SK-N-SH (cell line): ENCODE data around the gene FOXK1. TPM values are rescaled to one million over a fixed set of nuclear protein-coding genes. Genes with fewer than 3 reads are reported as not detected.

Experiments
- CTCF ChIA-PET: fragments of 300-600, 350-600 bp; formaldehyde crosslinking; extraction: SDS; loops from one replicate; lab custom pipeline; 2021; lab: Yijun Ruan, JAX
- POLR2A ChIA-PET: fragments of 350-600 bp; sonication (Branson Sonifier 250); formaldehyde crosslinking; extraction: SDS; loops from one replicate; lab custom pipeline; 2020; ENCODE audit warnings: antibody characterized with exemption, inconsistent platforms; lab: Yijun Ruan, JAX
- DNase-seq: peaks from one replicate; pipeline ENCODE4 v3.0.0; 2012
- H2AFZ ChIP-seq: fragments of 200-600 bp; sonication (generic); 2 replicates; pipeline ENCODE4 v1.8.1; 2016; ENCODE audit warnings: antibody characterized with exemption, mild to moderate bottlenecking, low read depth
- H3F3A ChIP-seq: fragments of 200-600 bp; sonication (generic); replicated peaks from 2 replicates; pipeline ENCODE3; 2016; ENCODE audit warnings: antibody characterized with exemption, mild to moderate bottlenecking; ENCODE audit not compliant: insufficient read depth
- H3K27ac ChIP-seq, 2 experiments: fragments of 200-500 bp in 1 of 2; fragments of 200-600 bp in 1 of 2; sonication (Bioruptor generic) in 1 of 2; sonication (generic), shearing (Covaris generic) in 1 of 2; 2 replicates each; pipeline versions ENCODE4 v1.5.1 to v1.6.1; 2014 to 2016; ENCODE audit warnings: low read depth in 2 of 2, inconsistent platforms in 1 of 2, low read length in 1 of 2, mild to moderate bottlenecking in 1 of 2, mixed read lengths in 1 of 2
- H3K27me3 ChIP-seq: fragments of 200-600 bp; sonication (generic), shearing (Covaris generic); 2 replicates; pipeline ENCODE4 v1.6.1; 2016; ENCODE audit warnings: mixed run types; ENCODE audit not compliant: insufficient read depth
- H3K36me3 ChIP-seq, 2 experiments: fragments of 200-500 bp in 1 of 2; fragments of 200-600 bp in 1 of 2; sonication (Bioruptor generic) in 1 of 2; sonication (generic) in 1 of 2; replicated peaks in 1 of 2; 2 replicates each; pipeline versions ENCODE3 to v1.5.1; 2014 to 2016; ENCODE audit warnings: low read length in 1 of 2, mild to moderate bottlenecking in 1 of 2; ENCODE audit not compliant: insufficient read depth in 2 of 2, control insufficient read depth in 1 of 2
- H3K4me1 ChIP-seq, 2 experiments: fragments of 200-500 bp in 1 of 2; fragments of 200-600 bp in 1 of 2; sonication (Bioruptor generic) in 1 of 2; sonication (generic), shearing (Covaris generic) in 1 of 2; 2 replicates each; pipeline versions ENCODE4 v1.5.1 to v1.6.1; 2014 to 2016; ENCODE audit warnings: low read depth in 1 of 2, low read length in 1 of 2, mixed run types in 1 of 2; ENCODE audit not compliant: insufficient read depth in 2 of 2, control insufficient read depth in 1 of 2
- H3K4me2 ChIP-seq: fragments of 200-600 bp; sonication (generic), shearing (Covaris generic); 2 replicates; pipeline ENCODE4 v1.6.1; 2017; ENCODE audit warnings: mixed run types
- H3K4me3 ChIP-seq, 2 experiments: fragments of 200-500 bp in 1 of 2; fragments of 200-600 bp in 1 of 2; sonication (Bioruptor generic) in 1 of 2; sonication (generic), shearing (Covaris generic) in 1 of 2; 2 replicates each; pipeline versions ENCODE4 v1.5.1 to v1.8.1; 2014 to 2016; ENCODE audit warnings: low read depth in 2 of 2, inconsistent platforms in 1 of 2, low read length in 1 of 2, mild to moderate bottlenecking in 1 of 2, mixed read lengths in 1 of 2, moderate library complexity in 1 of 2
- H3K79me2 ChIP-seq: fragments of 200-600 bp; sonication (generic); 2 replicates; pipeline ENCODE4 v1.8.1; 2017; ENCODE audit warnings: mild to moderate bottlenecking; ENCODE audit not compliant: insufficient read depth
- H3K9ac ChIP-seq: fragments of 200-600 bp; sonication (generic); 2 replicates; pipeline ENCODE4 v1.6.1; 2017; ENCODE audit warnings: mixed run types
- H3K9me2 ChIP-seq: fragments of 200-600 bp; sonication (generic); 2 replicates; pipeline ENCODE4 v1.6.1; 2017; ENCODE audit warnings: mixed run types
- H3K9me3 ChIP-seq: fragments of 200-600 bp; sonication (generic); 2 replicates; pipeline ENCODE4 v1.6.1; 2017; ENCODE audit warnings: mixed run types, mild to moderate bottlenecking, moderate library complexity
- H4K20me1 ChIP-seq: fragments of 200-600 bp; sonication (generic); 2 replicates; pipeline ENCODE4 v1.6.1; 2017; ENCODE audit warnings: mild to moderate bottlenecking, mixed run types; ENCODE audit not compliant: insufficient read depth
- CHD2 ChIP-seq: fragments of 150-350 bp; IDR thresholded peaks from 2 replicates; pipeline ENCODE4 v1.6.1; 2018; ENCODE audit warnings: low read length; ENCODE audit not compliant: partially characterized antibody
- EZH2phosphoT487 ChIP-seq: fragments of 200-600 bp; sonication (generic); IDR thresholded peaks from 2 replicates; pipeline ENCODE4 v1.6.1; 2017; ENCODE audit warnings: low read depth, mixed run types, mild to moderate bottlenecking, antibody characterized with exemption, moderate library complexity, borderline replicate concordance
- FOSL2 ChIP-seq: IDR thresholded peaks from 2 replicates; pipeline ENCODE4 v1.4.0; 2012; ENCODE audit warnings: low read depth, mild to moderate bottlenecking, moderate library complexity, borderline replicate concordance
- JUND ChIP-seq: IDR thresholded peaks from 2 replicates; pipeline ENCODE4 v1.4.0; 2012
- MEF2A ChIP-seq: IDR thresholded peaks from 2 replicates; pipeline ENCODE4 v1.4.0; 2012; ENCODE audit warnings: low read depth, borderline replicate concordance
- NFIC ChIP-seq: IDR thresholded peaks from 2 replicates; pipeline ENCODE4 v1.4.0; 2012; ENCODE audit warnings: borderline replicate concordance
- NRF1 ChIP-seq: IDR thresholded peaks from 2 replicates; pipeline ENCODE4 v1.6.1; 2012; ENCODE audit warnings: low read depth, mild to moderate bottlenecking, low read length
- POLR2AphosphoS5 ChIP-seq: IDR thresholded peaks from 2 replicates; pipeline ENCODE4 v1.6.1; 2012; ENCODE audit warnings: low read depth, low read length
- RCOR1 ChIP-seq: fragments of 150-350 bp; IDR thresholded peaks from 2 replicates; pipeline ENCODE4 v1.6.1; 2017; ENCODE audit warnings: antibody characterized with exemption, low read length
- RXRA ChIP-seq: IDR thresholded peaks from 2 replicates; pipeline ENCODE4 v1.4.0; 2012; ENCODE audit warnings: low read depth, mild to moderate bottlenecking, borderline replicate concordance
- SIN3A ChIP-seq: IDR thresholded peaks from 2 replicates; pipeline ENCODE4 v1.6.1; 2012; ENCODE audit warnings: low read depth, mild to moderate bottlenecking, low read length, moderate library complexity, borderline replicate concordance
- TAF1 ChIP-seq: IDR thresholded peaks from 2 replicates; pipeline ENCODE4 v1.6.1; 2012; ENCODE audit warnings: low read depth, mild to moderate bottlenecking, low read length, moderate library complexity, borderline replicate concordance
- TEAD4 ChIP-seq: IDR thresholded peaks from 2 replicates; pipeline ENCODE4 v1.4.0; 2012; ENCODE audit warnings: mild to moderate bottlenecking, borderline replicate concordance; ENCODE audit not compliant: insufficient read depth
- YY1 ChIP-seq: IDR thresholded peaks from 2 replicates; pipeline ENCODE4 v1.4.0; 2012; ENCODE audit warnings: low read depth, mild to moderate bottlenecking
- WGBS: methylation state at CpG from one replicate; pipeline ENCODE4 v1.1.6; 2017; ENCODE audit warnings: low lambda C conversion rate; 5-methylcytosine and 5-hydroxymethylcytosine counted together
- polyA plus RNA-seq, 3 experiments: library from polyadenylated mRNA; depleted of rRNA; stranded (reverse); fragments of >200 nt; gene quantifications; 2 replicates each; pipeline ENCODE4 v1.2.3, GENCODE V29; 2012
- TF ChIP-seq, protein P1 (sequence below): IDR thresholded peaks from 2 replicates; pipeline ENCODE4 v1.6.1; 2012; ENCODE audit warnings: mild to moderate bottlenecking, low read depth, low read length, moderate library complexity
- TF ChIP-seq, protein P2 (sequence below): fragments of 150-350 bp; IDR thresholded peaks from 2 replicates; pipeline ENCODE4 v1.6.1; 2017; ENCODE audit warnings: antibody characterized with exemption, low read length, low read depth, borderline replicate concordance

Gene FOXK1
- polyA plus RNA-seq, 1 of the 3 experiments (the other 2 are of a cell fraction) = 4.7 TPM

DNA sequence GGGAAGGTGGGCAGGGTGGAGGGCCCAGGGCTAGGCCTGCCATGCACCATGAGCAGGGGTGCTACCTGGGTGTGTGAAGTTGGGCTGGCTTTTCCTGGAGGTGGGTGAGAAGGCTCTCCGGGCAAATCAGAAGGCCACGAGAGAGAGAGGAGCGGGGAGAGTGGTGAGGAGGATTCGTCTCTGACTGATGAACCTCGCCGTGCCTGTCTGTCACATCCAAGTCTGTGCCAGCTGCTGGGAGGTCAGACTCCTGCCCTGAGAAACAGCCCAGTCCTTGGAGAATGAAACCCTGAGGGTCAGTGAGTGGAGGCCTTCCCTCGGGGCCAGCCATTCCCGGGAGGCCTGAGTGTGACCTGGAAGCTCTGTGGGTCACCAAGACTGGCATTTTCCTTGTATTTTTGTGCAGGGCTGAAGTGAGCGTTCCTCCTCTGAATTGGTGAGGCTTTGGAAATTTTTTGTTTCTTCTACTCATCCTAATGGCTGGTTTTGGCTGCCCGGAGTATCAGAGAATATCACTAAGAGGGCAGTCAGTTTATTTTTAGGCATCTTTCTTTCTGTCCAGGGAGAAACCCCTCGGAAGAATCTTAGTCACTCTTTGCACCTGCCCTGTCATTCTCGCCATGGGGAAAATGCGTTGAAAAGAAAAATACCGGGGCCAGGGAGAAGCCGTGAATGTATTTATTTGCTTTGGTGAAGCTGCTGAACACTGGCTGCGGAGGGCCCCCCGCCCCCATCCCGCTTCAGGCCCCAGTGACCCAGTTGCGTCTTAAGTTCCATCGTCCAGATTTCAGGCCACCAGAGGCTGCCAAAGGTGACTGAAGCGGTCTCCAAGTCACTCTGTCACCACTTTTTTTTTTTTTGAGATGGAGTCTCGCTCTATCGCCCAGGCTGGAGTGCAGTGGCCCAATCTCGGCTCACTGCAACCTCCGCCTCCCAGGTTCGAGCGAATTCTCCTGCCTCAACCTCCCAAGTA is 86.8 kb downstream of the FOXK1 start:
- Histone ChIP-seq H3K9me2 (no peaks in the 10 kb centered on the region), H3K4me1 (no peaks in the 10 kb centered on the region), H3K9ac (no peak overlapping the region), H3K27ac (no peak overlapping the region), H3K4me2 (no peak overlapping the region)
- POLR2A ChIA-PET = no interaction called here
- no peak for TF ChIP-seq NRF1
- no peak for TF ChIP-seq FOSL2
- TF ChIP-seq NFIC = no peak
- TF ChIP-seq TEAD4 = no peak
- TF ChIP-seq, protein P1, sequence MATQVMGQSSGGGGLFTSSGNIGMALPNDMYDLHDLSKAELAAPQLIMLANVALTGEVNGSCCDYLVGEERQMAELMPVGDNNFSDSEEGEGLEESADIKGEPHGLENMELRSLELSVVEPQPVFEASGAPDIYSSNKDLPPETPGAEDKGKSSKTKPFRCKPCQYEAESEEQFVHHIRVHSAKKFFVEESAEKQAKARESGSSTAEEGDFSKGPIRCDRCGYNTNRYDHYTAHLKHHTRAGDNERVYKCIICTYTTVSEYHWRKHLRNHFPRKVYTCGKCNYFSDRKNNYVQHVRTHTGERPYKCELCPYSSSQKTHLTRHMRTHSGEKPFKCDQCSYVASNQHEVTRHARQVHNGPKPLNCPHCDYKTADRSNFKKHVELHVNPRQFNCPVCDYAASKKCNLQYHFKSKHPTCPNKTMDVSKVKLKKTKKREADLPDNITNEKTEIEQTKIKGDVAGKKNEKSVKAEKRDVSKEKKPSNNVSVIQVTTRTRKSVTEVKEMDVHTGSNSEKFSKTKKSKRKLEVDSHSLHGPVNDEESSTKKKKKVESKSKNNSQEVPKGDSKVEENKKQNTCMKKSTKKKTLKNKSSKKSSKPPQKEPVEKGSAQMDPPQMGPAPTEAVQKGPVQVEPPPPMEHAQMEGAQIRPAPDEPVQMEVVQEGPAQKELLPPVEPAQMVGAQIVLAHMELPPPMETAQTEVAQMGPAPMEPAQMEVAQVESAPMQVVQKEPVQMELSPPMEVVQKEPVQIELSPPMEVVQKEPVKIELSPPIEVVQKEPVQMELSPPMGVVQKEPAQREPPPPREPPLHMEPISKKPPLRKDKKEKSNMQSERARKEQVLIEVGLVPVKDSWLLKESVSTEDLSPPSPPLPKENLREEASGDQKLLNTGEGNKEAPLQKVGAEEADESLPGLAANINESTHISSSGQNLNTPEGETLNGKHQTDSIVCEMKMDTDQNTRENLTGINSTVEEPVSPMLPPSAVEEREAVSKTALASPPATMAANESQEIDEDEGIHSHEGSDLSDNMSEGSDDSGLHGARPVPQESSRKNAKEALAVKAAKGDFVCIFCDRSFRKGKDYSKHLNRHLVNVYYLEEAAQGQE = no peak
- no peak for TF ChIP-seq MEF2A
- no peak for TF ChIP-seq SIN3A
- TF ChIP-seq EZH2phosphoT487 = no peak
- no peak for TF ChIP-seq TAF1
- no peak for TF ChIP-seq YY1
- no peak for TF ChIP-seq POLR2AphosphoS5
- TF ChIP-seq, all 33 proteins: peak for 0
- no peak for DNase-seq
- Histone ChIP-seq H3K27me3 (no peaks in the 10 kb centered on the region), H2AFZ (no peak overlapping the region), H3K4me3 (no peak overlapping the region), H3K9me3 (no peaks in the 10 kb centered on the region), H3K36me3 (peaks cover 0 to 31% of the 10 kb centered on the region in 2 experiments), H3F3A (no peaks in the 10 kb centered on the region), H4K20me1 (no peaks in the 10 kb centered on the region), H3K79me2 (peaks cover 3% of the 10 kb centered on the region; the same call in 1 of the 2 replicates)
- 95% methylated on average over 27 of the region's 27 CpGs for WGBS
- CTCF ChIA-PET = interaction anchor here (1.0 to 3.3 kb wide), 4 partner anchors 14 to 61 kb away, joined by 3 to 11 read pairs (median 3); no protein-coding TSS in a partner anchor

DNA sequence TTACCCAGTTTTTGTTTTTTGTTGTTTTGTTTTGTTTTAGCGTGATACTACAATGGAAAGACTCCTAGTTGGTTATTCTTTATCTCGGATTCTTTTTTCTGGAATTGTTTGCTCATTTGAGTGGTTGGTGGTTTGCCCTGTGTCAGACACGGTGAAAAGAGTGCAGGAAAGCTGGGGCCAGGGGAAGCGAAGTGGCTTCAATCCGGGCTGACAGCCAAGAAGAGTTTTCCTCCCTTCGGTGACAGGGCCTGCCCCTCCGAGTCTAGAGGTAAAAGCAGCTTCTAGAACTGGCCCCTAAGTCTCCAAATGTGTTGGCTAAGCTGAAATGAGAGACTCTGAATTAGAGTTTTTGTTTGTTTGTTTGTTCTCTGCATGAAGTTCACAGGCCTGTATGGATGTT is 87.7 kb downstream of the FOXK1 start:
- DNase-seq = no peak
- Histone ChIP-seq H3K9me2 (no peaks in the 10 kb centered on the region), H3K4me1 (peaks cover 0 to 8% of the 10 kb centered on the region in 2 experiments; a peak in 1 of 4 replicates), H3K27ac (no peak overlapping the region), H3K36me3 (peaks cover 0 to 22% of the 10 kb centered on the region in 2 experiments), H3K4me3 (no peak overlapping the region), H3F3A (peaks cover 1% of the 10 kb centered on the region), H3K4me2 (no peak overlapping the region), H4K20me1 (no peaks in the 10 kb centered on the region), H3K79me2 (peaks cover 3% of the 10 kb centered on the region; the same call in 1 of the 2 replicates), H2AFZ (no peak overlapping the region), H3K9ac (no peak overlapping the region), H3K9me3 (no peaks in the 10 kb centered on the region), H3K27me3 (no peaks in the 10 kb centered on the region)
- ChIA-PET POLR2A (no interaction called here), CTCF (interaction anchor here (0.6 to 1.0 kb wide), 3 partner anchors 8 to 28 kb away, joined by 3 read pairs; no protein-coding TSS in a partner anchor)
- TF ChIP-seq CHD2 (no peak), RXRA (no peak), RCOR1 (no peak), JUND (no peak), TAF1 (no peak)
- TF ChIP-seq, protein P2, sequence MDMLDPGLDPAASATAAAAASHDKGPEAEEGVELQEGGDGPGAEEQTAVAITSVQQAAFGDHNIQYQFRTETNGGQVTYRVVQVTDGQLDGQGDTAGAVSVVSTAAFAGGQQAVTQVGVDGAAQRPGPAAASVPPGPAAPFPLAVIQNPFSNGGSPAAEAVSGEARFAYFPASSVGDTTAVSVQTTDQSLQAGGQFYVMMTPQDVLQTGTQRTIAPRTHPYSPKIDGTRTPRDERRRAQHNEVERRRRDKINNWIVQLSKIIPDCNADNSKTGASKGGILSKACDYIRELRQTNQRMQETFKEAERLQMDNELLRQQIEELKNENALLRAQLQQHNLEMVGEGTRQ = no peak
- 85% methylated on average over 7 of the region's 7 CpGs for WGBS
